Putamen (tissue), 1 donor: Measurements from ENCODE around the gene RAB17.
"Not testable (repeated sequence)": the region's sequence is repeated elsewhere in the genome, so short reads cannot be mapped to it uniquely, and the experiment has no call there.

Experiments
- DNase-seq: peaks from one replicate; pipeline ENCODE4 v3.0.0-alpha.2; 2016; ENCODE audit warnings: low spot score

RAB17 gene

DNA sequence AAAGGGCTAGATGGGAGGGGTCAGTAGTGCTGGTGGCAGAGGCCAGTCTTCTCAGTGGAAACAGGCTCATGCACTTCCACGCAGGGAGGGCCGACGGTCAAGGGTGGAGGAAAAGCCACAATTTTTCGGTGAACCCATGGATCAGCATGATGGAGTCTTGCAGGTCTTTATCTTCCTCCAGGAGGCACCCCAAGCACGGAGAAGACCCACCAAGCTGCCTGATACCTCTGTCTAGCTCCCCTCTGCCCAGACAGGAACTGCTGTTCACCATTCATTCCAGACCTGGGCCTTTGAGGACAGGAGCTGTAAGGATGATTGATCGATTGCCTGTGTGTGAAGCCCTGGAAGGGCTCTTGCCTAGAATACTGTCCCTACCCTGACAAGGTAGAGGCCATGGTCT lies 34.0 kb upstream of the RAB17 start:
- no peak for DNase-seq

DNA sequence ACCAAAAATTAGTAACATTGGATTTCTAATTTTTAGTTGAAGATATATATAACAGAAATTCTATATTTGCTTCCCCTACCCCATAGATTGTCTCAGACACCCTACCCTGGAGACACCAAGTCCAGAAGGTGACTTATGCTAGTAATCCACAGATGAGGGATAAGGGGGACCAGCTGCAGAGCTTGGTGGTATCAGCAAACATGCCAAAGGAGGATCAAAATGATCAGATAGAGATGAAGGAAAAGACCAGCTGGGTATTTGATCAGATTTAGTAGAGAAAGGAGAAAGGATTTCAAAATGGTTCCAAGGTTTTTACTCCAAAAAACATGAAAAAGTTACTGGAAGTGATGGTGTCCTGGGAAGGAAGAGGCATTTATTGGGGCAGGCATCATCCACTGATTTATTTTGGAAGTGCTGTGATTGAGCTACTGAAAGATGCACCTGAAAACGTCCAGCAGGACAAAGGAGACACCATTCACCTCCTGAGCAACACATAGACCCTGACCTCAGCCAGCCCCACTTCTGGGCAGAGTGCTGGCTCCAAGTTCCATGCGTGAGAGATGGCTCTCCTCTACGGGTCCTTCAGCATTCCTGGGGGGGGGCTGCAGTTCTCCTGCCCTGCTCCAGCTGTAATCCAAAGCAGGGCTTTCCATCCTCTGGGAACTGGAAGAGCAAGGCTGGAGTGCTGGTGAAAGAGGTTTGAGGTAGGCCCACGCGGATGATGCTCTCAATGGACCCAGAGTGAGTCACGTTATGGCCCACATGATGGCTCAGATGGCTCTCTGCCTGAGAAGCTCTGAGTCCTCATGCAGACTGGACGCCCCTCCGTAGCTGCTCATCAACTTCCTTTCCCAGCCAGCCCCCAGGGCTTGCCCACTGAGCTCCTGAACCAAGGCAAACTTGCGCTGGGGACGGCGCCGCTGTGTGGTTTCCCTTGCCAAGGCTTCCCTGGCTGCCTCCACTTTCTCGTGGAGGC lies 33.2 kb upstream of the RAB17 start:
- DNase-seq: no peak

GRCh38 chr2:237618449-237618848 lies 27.9 kb upstream of the RAB17 start:
- DNase-seq: no peak

DNA sequence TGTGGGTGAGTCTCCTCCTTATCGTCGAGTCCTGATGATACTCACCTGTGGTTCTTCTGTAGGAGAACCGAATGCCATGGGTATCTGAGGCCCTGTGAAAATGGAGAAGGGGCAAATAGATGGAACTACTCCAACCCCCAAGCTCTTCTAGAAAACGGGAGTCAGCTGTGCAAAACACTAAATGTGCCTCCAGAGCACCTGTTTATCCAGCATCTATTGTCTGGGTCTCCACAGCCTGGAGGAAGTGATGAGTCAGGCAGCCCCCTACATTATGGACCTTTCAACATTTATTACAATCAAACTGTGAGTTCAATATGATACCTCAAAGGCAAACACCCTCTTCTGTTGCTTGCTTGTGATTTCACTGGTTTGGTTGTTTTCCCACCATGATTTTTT lies 27.1 kb upstream of the RAB17 start:
- no peak for DNase-seq

DNA sequence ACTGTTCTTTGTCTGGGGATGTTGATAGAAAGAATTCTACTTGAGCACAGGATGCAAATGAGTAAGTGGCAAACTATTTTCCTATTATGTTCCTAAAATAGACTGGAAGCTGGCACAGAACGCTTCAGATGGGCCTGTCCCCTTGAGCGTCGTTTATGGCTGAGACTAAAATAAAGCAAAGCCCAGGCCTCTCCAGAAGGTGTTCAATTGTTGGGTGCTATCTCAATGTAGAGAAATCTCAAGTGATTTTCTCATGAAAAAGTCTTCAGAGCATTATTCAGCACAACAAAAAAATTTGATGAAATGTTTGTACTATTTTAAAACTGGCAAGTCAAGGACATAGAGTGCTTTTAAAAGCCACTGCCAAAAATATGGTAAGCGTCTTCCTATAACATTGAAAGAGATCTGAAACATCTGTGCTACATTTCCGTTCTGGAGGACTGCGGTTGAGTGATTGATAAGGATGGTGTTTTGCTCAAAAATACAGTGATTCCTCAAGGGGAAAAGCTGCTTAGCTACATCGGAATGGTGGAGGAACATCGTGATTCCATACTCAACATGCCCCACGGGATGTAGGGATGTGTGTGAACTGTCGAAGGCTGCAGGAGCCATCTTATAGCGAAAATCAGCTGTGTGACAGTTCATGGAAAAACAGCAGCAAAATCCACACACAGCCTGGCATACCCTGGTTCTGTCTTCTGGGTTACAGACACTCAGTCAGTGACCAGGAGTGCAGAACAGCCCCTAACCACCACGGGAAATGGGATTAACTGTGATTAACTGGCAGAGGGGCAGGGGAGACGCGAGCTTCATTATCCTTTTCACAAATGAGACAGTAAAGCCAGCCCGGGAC lies 26.4 kb upstream of the RAB17 start:
- no peak for DNase-seq

DNA sequence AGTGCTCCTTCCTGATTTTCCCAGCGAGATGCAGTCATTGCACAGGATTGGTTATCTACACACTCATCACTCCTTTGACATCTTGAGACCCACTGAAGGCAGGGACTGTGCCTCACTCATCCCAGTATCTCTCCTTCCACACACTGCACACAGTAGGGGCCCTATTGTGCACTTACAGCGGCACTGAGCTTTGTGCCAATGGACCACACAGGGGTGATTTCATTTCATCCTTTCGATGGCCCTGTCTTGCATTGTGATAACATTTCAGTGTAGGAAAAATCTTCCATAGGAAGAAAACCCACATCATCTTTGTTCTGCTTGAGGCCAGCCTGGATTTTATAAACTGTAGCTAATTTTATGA lies 25.8 kb upstream of the RAB17 start:
- no peak for DNase-seq

GRCh38 chr2:237615631-237616249 lies 25.2 kb upstream of the RAB17 start:
- no peak for DNase-seq

GRCh38 chr2:237614151-237614720 lies 23.7 kb upstream of the RAB17 start:
- DNase-seq: no peak

GRCh38 chr2:237613679-237614078 lies 23.1 kb upstream of the RAB17 start:
- DNase-seq: no peak

DNA sequence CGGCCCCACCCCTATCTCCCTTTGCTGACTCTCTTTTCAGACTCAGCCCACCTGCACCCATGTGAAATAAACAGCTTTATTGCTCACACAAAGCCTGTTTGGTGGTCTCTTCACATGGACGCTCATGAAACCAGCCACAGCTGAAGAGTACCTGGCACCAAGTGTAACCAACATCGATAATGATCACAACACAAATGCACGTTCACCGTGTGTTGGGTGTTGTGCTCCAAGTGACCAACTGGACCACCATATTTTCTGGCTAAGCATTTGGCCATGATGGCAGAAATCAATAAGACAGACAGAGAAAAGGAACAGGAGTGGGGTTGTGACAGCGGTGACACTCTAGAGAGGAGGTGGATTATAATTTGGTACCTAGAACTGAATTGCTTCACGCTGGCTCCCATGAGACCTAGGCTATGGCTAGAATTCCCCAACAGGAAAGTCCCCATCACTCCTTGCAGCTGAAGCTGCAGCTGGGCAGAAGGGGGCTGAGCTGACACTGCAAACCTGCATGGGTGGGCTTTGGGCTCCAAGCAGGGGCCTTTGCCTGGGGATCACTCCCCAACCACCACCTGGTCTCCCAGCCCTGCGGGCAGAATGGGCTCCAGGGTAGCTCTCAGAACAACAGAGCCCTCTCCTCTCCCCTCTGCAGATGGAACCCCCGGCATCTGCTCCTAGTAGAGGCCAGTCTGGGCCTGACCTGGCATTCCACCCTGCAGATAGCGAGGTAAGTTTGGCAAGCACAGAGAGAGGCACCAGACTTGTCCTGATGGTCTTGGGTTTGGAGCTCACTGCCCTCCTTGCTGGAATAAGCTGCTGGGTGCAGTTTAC lies 22.2 kb upstream of the RAB17 start:
- DNase-seq: no peak

DNA sequence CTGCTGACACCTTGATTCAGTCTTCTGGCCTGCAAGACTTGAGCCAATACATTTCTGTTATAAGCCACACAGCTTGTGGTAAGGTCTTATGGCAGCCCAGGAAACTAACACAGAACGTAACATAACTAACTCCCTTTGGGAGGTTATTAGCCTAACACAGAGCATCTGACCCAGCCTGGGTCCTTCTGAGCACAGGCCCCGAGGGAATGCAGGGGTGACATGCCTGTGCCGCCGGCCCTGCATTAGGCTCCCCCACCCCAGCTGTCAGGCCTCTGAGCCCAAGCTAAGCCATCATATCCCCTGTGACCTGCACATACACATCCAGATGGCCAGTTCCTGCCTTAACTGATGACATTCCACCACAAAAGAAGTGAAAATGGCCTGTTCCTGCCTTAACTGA lies 16.0 kb upstream of the RAB17 start:
- DNase-seq: not testable (repeated sequence)

DNA sequence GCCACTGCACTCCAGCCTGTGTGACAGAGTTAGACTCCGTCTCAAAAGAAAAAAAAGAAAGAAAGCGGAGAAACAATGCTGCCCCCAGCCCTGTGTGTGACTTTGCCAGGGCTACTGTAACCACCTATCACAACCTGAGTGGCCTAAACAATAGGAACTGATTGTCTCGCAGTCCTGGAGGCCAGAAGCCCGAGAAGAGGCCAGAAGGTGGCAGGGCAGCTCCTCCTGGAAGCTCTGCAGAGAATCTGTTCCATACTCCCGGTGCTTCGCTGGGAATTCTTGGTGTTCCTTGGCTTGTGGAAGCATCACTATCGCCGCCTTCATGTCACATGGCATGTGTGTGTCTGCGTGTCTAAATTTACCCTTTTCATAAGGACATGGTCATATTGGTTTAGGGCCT lies 14.4 kb upstream of the RAB17 start:
- DNase-seq: no peak

DNA sequence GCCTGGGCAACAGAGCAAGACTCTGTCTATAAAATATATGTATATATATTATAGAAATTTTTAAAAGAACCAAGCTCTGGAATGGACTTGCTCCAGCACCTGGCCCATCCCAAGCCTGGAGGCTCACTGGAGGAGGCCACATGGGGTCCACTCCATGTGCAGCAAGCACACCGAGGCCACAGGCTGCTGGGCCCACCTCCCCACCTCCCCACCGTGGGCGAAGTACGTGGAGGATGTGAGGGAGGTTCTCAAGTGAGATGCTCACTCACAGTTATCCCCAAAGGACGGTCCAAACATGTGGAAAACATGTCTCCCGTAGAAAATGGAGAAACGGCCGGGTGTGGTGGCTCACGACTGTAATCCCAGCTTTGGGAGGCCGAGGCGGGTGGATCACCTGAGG lies 13.9 kb upstream of the RAB17 start:
- no peak for DNase-seq

- DNase-seq: peak; percentile 15
Measured at GRCh38 chr2:237603718-237604362, 13.3 kb upstream of the RAB17 start.

- DNase-seq: no peak
Measured at GRCh38 chr2:237603049-237603717, 12.6 kb upstream of the RAB17 start.

DNA sequence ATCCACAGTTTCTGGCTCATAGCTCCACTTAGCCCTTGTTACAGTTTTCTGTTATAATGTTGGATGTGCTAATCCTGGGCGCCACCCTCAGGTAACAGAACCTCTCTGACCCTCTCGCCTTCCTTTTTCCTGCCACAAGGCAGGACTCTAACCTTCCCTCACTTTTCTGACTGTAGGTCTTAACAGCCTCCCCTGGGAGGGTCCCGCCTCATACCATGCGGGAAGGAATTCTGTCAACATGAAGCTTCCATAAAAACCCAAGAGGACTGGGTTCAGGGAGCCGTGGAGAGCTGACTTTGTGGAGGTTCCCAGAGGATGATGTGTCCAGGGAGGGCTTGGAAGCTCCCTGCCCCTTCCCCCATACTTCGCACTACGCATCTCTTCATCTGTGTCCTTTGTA lies 11.9 kb upstream of the RAB17 start:
- no peak for DNase-seq

DNA sequence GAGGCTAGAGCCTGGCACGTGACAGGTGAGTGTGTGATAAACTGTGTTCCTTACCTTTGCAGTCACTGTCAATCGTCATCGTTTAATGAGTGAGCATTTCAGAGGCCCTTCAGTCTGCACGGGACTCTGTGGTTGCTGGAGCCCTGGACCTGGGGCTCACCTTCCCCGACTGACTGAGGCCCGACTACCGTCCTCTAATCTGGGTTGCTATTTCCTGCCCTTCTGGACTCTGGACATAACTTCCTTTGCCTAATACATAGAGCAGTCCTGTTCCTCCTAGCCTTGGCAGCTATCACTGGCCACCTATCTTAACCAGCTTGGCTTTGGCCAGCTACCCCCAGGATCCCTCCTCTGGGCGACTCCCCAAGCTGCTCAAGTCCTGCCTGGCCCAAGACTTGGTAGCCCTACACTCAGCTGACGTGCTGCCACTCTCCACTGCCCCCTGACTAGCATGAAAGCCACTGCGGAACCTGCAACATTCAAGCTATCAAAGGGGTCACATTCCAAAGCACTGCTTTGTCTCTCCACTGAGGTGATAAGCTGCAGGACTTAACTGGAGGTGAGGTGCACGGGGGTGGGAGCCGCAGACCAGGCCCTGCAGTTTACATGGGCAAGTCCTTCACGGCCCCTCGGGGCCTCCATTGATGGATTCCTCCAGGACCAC lies 11.1 kb upstream of the RAB17 start:
- DNase-seq: no peak

DNA sequence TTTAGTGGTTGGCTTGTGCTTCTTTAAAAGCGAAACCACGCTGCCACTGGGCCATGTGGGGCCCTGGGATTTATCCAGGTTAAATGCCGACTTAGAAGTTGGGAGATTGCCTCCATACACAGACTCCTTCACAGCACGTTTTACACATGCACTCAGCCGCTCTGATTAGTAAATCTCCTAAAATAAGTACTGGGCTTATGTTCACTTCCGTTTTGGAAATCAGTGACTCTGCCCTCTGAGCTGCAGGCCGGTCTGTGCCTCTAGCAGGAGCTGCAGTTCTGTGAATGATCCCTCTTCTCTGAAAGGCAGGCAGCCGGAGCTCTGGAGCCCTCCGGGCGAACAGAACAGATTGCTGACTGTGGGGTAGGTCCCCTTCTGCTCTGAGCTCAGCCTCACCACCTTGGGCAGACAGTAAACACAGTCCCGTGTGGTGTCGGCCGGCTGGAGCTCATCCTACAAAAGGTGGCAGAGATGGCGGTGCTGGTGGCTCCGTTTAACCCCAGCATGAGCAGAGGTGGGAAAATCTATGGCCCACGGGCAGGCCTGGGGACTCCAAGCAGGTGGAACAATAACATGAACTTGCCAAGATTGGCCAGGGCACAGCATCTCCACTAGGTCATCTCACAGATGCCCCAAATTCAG lies 9.8 kb upstream of the RAB17 start:
- DNase-seq: no peak

DNA sequence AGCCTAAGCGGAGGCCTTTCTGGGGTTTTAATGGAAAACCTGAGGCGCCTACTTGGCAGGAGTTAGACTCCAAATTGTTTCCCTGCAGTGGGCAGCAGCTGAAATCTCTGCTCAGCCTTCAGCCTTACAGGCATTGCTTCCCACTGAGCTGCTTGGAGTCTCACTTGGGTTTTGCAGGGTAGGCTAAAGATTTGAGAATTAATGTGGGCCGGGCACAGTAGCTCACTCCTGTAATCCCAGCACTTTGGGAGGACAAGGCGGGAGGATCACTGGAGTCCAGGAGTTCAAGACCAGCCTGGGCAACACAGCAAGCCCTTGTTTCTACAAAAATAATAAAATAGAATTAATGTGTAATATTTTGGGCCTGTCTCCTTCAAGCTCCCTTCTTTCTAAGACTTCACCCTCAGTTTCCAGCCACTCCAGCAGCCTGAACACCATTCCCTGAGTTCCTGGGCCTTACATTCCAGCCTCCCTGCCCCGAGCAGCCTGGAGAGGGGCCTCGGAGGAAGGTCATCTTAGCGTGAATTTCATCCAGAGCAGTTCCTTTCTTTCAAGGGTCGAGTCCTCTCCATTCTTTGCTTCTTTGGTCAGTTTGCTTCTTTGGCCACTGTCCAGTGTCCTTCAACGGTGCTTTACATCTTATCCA lies 9.1 kb upstream of the RAB17 start:
- no peak for DNase-seq
